ENCODE measurements around the gene ITCH. TPM values are rescaled to one million over a fixed set of nuclear protein-coding genes. Genes with fewer than 3 reads are reported as not detected.
"Not testable (repeated sequence)": the region's sequence is repeated elsewhere in the genome, so short reads cannot be mapped to it uniquely, and the experiment has no call there.

Gene ITCH
- total and polyA plus RNA-seq, 7 experiments from 2014 or later = 14.6 to 70.4 (median 58.9) TPM

DNA sequence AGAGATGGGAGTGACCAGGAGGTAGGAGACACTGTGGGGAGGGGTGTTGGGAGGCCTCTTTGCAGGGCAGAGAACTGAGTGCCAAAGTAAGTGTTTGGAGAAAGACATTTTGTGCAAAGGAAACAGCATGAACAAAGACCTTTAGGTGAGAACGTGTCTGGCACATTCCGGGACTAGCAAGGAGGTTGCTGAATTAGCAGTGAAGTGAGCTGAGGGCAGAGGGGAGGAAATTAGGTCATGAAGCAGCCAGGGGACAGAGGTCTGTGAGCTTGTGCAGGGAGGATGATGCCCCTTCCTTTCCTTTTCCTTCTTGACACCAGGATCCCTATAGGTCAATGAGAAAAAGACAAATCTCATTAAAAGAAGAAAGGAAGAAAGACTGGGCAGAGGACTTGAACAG, 38.5 kb upstream of the ITCH start:
- Histone ChIP-seq H3K27me3 (ENCODE audit: control insufficient read depth in 2 of 2, insufficient read depth in 2 of 2, low read length in 2 of 2) (no peaks in the 10 kb centered on the region), H3K27ac (ENCODE audit: low read depth, low read length) (no peak overlapping the region), H3K9me3 (ENCODE audit: control insufficient read depth in 2 of 3, low read length in 3 of 3) (no peaks in the 10 kb centered on the region), H3K4me3 (ENCODE audit: low read length) (no peak overlapping the region), H3K4me1 (ENCODE audit: control insufficient read depth in 2 of 2, insufficient read depth in 2 of 2, low read length in 2 of 2) (peaks cover 0 to 3% of the 10 kb centered on the region in 2 donors), H3K36me3 (ENCODE audit: control insufficient read depth in 2 of 3, insufficient read depth in 3 of 3, low read length in 3 of 3) (no peaks in the 10 kb centered on the region)
- H3K4me3 Mint-ChIP-seq = no peak overlapping the region
- H3K27ac Mint-ChIP-seq = no peak overlapping the region
- H3K9me3 Mint-ChIP-seq = no peaks in the 10 kb centered on the region
- intact Hi-C loops (cut with micrococcal nuclease) = no loop called here
- H3K36me3 Mint-ChIP-seq = no peaks in the 10 kb centered on the region
- peak; percentile 42 for ATAC-seq
- peaks cover 0 to 16% (median 10%) of the 10 kb centered on the region in 5 donors for H3K27me3 Mint-ChIP-seq
- no peak for DNase-seq
- ChIA-PET CTCF (no interaction called here), POLR2A (no interaction called here)
- peaks cover 0 to 2% (median 0%) of the 10 kb centered on the region in 7 donors for H3K4me1 Mint-ChIP-seq

DNA sequence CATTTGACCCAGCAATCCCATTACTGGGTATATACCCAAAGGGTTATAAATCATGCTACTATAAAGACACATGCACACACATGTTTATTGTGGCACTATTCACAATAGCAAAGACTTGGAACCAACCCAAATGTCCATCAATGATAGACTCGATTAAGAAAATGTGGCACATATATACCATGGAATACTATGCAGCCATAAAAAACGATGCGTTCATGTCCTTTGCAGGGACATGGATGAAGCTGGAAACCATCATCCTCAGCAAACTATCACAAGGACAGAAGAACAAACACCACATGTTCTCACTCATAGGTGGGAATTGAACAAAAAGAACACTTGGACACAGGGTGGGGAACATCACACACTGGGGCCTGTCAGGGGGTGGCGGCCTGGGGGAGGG, 34.9 kb upstream of the ITCH start:
- POLR2A ChIA-PET; H3K4me1 Mint-ChIP-seq; H3K27ac ChIP-seq (ENCODE audit: low read depth, low read length); H3K4me3 Mint-ChIP-seq; H3K36me3 Mint-ChIP-seq; H3K4me1 ChIP-seq (ENCODE audit: control insufficient read depth in 2 of 2, insufficient read depth in 2 of 2, low read length in 2 of 2); H3K27me3 ChIP-seq (ENCODE audit: control insufficient read depth in 2 of 2, insufficient read depth in 2 of 2, low read length in 2 of 2); intact Hi-C loops (cut with micrococcal nuclease); H3K36me3 ChIP-seq (ENCODE audit: control insufficient read depth in 2 of 3, insufficient read depth in 3 of 3, low read length in 3 of 3); ATAC-seq; H3K27ac Mint-ChIP-seq; CTCF ChIA-PET; H3K27me3 Mint-ChIP-seq; H3K4me3 ChIP-seq (ENCODE audit: low read length); H3K9me3 Mint-ChIP-seq; H3K9me3 ChIP-seq (ENCODE audit: control insufficient read depth in 2 of 3, low read length in 3 of 3); DNase-seq: not testable (repeated sequence)

DNA sequence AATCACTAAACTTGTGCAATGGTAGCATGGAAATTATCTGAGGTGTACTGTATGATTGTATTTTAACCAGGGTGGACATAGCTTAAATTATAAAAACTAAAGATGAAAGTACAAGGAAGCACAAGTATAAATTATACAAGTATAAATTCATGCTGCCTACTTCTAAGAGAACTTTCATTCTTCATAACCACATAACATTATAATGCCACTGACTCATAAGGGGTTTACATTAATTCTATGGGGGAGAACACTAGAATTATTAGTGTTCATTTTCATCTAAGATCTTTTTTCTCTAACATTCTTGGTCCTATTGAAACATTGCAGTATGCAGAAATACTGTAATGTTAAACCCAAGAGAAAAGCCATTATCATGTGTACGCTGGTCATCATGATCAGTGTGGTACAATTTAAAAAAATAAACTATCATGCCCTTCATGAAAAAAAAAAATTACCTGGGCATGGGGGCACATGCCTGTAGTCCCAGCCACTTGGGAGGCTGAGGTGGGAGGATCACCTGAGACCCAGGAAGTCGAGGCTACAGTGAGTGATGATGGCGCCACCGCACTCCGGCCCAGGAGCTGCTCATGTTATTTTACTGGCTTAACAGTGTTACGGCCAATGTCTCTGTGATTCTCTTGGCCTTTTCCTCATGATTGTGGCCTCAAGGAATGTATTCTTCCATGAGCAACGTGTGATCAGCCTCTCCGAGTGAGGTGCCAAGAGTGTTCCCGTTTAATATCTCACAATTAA, 34.0 kb upstream of the ITCH start:
- CTCF ChIA-PET = no interaction called here

DNA sequence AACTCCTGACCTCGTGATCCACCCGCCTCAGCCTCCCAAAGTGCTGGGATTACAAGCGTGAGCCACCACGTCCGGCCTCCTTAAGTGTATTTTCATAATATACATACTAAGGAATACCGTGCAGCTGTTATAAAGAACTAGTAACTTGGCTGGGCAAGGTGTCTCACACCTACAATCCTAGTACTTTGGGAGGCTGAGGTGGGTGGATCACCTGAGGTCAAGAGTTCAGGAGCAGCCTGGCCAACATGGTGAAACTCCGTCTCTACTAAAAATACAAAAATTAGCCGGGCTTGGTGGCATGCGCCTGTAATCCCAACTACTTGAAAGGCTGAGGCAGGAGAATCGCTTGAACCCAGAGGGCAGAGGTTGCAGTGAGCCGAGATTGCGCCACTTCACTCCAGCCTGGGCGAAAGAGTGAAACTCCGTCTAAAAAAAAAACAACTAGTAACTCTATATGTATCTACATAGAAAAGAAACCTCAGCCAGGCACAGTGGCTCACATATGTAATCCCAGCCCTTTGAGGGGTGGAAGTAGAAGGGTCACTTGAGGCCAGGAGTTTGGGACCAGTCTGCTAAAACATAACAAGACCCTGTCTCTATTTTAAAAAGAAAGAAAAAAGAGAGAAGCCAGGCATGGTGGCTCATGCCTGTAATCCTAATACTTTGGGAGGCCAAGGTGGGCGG, 32.1 kb upstream of the ITCH start:
- H3K27me3 Mint-ChIP-seq; DNase-seq; H3K4me3 Mint-ChIP-seq; H3K9me3 ChIP-seq (ENCODE audit: control insufficient read depth in 2 of 3, low read length in 3 of 3); H3K27ac Mint-ChIP-seq; H3K27ac ChIP-seq (ENCODE audit: low read depth, low read length); H3K36me3 ChIP-seq (ENCODE audit: control insufficient read depth in 2 of 3, insufficient read depth in 3 of 3, low read length in 3 of 3); H3K36me3 Mint-ChIP-seq; H3K4me1 Mint-ChIP-seq; H3K4me1 ChIP-seq (ENCODE audit: control insufficient read depth in 2 of 2, insufficient read depth in 2 of 2, low read length in 2 of 2); ATAC-seq; CTCF ChIA-PET; H3K4me3 ChIP-seq (ENCODE audit: low read length); H3K27me3 ChIP-seq (ENCODE audit: control insufficient read depth in 2 of 2, insufficient read depth in 2 of 2, low read length in 2 of 2); POLR2A ChIA-PET; intact Hi-C loops (cut with micrococcal nuclease); H3K9me3 Mint-ChIP-seq: not testable (repeated sequence)

More for the DNA sequence above, 34.0 kb upstream of the ITCH start:
- DNase-seq (no peak), ATAC-seq (no peak)
- H3K36me3 Mint-ChIP-seq = no peaks in the 10 kb centered on the region
- H3K36me3 ChIP-seq (ENCODE audit: control insufficient read depth in 2 of 3, insufficient read depth in 3 of 3, low read length in 3 of 3) = no peaks in the 10 kb centered on the region
- H3K27ac Mint-ChIP-seq = no peak overlapping the region
- POLR2A ChIA-PET = no interaction called here
- no peak overlapping the region for H3K4me3 ChIP-seq (ENCODE audit: low read length)
- H3K4me1 ChIP-seq (ENCODE audit: control insufficient read depth in 2 of 2, insufficient read depth in 2 of 2, low read length in 2 of 2) = peaks cover 0 to 3% of the 10 kb centered on the region in 2 donors
- H3K9me3 Mint-ChIP-seq = no peaks in the 10 kb centered on the region
- H3K4me1 Mint-ChIP-seq = peaks cover 0 to 2% (median 0%) of the 10 kb centered on the region in 7 donors
- intact Hi-C loops (cut with micrococcal nuclease) = no loop called here
- H3K27me3 ChIP-seq (ENCODE audit: control insufficient read depth in 2 of 2, insufficient read depth in 2 of 2, low read length in 2 of 2) = no peaks in the 10 kb centered on the region
- H3K27ac ChIP-seq (ENCODE audit: low read depth, low read length) = no peak overlapping the region
- H3K9me3 ChIP-seq (ENCODE audit: control insufficient read depth in 2 of 3, low read length in 3 of 3) = no peaks in the 10 kb centered on the region
- no peak overlapping the region for H3K4me3 Mint-ChIP-seq
- peaks cover 0 to 10% (median 5%) of the 10 kb centered on the region in 5 donors for H3K27me3 Mint-ChIP-seq

DNA sequence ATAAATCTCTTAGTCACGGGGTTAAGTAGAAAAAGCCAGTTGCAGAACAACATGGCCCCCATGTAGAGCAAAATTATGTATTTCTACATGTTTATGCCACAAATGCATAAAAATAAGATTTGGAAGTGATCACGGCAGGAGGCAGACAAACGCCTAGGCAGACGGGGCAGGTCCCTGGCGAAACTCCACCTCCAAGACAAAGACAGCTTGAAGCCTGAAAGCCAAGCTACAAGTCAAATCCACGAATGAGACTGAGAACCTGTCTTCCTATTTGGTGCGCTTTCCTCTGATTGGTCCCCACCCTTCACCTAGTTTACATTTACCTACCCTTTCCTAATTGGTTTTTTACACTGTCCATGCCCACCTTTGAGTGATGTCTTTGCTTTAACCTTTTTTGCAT, 31.2 kb upstream of the ITCH start:
- no peaks in the 10 kb centered on the region for H3K27me3 ChIP-seq (ENCODE audit: control insufficient read depth in 2 of 2, insufficient read depth in 2 of 2, low read length in 2 of 2)
- Mint-ChIP-seq H3K9me3 (no peaks in the 10 kb centered on the region), H3K27ac (no peak overlapping the region), H3K27me3 (no peaks in the 10 kb centered on the region), H3K4me1 (peaks cover 0 to 2% (median 0%) of the 10 kb centered on the region in 7 donors), H3K4me3 (no peak overlapping the region), H3K36me3 (no peaks in the 10 kb centered on the region)
- no peak overlapping the region for H3K4me3 ChIP-seq (ENCODE audit: low read length)
- H3K4me1 ChIP-seq (ENCODE audit: control insufficient read depth in 2 of 2, insufficient read depth in 2 of 2, low read length in 2 of 2) = peaks cover 0 to 3% of the 10 kb centered on the region in 2 donors
- no peaks in the 10 kb centered on the region for H3K36me3 ChIP-seq (ENCODE audit: control insufficient read depth in 2 of 3, insufficient read depth in 3 of 3, low read length in 3 of 3)
- CTCF ChIA-PET = no interaction called here
- H3K27ac ChIP-seq (ENCODE audit: low read depth, low read length) = no peak overlapping the region
- POLR2A ChIA-PET = no interaction called here
- DNase-seq (no peak), ATAC-seq (no peak)
- intact Hi-C loops (cut with micrococcal nuclease) = no loop called here
- no peaks in the 10 kb centered on the region for H3K9me3 ChIP-seq (ENCODE audit: control insufficient read depth in 2 of 3, low read length in 3 of 3)

DNA sequence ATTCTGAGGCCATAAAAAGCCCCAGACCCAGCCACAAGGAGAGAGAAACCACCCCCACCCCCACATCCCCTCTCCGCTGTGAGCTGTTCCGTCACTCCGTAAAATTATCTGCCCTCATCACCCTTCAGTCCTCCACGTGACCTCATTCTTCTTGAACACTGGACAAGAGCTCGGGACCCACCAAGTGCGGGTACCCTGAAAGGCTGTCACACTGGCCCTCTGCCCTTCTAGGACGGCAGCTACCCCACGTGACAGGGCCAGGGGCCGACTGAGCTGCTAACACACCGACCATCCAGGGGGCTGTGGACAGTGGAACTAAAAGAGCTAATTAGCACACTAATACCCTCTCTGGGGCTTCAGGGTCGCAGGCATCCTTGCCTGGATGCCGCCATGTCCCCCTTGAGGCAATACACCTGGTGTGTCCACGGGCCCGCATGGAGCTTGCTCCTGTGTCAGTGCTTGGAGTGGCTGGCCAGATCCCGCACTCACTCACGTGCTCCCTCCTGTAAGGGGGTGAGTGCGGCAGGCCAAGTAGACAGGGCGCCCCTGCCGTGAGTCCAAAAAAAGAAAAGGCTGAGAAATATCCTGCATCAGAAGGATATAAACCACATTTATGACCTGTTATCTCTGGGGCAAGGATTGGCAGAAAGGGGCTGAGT, 30.7 kb upstream of the ITCH start:
- Mint-ChIP-seq H3K36me3 (no peaks in the 10 kb centered on the region), H3K4me3 (no peak overlapping the region), H3K27me3 (no peaks in the 10 kb centered on the region), H3K4me1 (peaks cover 0 to 2% (median 0%) of the 10 kb centered on the region in 7 donors), H3K27ac (no peak overlapping the region), H3K9me3 (no peaks in the 10 kb centered on the region)
- Histone ChIP-seq H3K27me3 (ENCODE audit: control insufficient read depth in 2 of 2, insufficient read depth in 2 of 2, low read length in 2 of 2) (no peaks in the 10 kb centered on the region), H3K27ac (ENCODE audit: low read depth, low read length) (no peak overlapping the region), H3K4me3 (ENCODE audit: low read length) (no peak overlapping the region), H3K4me1 (ENCODE audit: control insufficient read depth in 2 of 2, insufficient read depth in 2 of 2, low read length in 2 of 2) (peaks cover 0 to 6% of the 10 kb centered on the region in 2 donors), H3K9me3 (ENCODE audit: control insufficient read depth in 2 of 3, low read length in 3 of 3) (no peaks in the 10 kb centered on the region), H3K36me3 (ENCODE audit: control insufficient read depth in 2 of 3, insufficient read depth in 3 of 3, low read length in 3 of 3) (no peaks in the 10 kb centered on the region)
- POLR2A ChIA-PET = no interaction called here
- intact Hi-C loops (cut with micrococcal nuclease) = no loop called here
- ATAC-seq (no peak), DNase-seq (no peak)
- CTCF ChIA-PET = no interaction called here

All from naive thymus-derived CD4-positive, alpha-beta T cell (primary cell).